Measurements from ENCODE around the gene RIPK3. TPM values are rescaled to one million over a fixed set of nuclear protein-coding genes. Genes with fewer than 3 reads are reported as not detected.

RIPK3 gene
- total and polyA plus RNA-seq, 2 donors from 2014 or later = 5.1 to 19.5 TPM

- no peak overlapping the region for H3K9ac ChIP-seq (ENCODE audit: low read length in 3 of 3)
- DNase-seq (no peak), FAIRE-seq (no peak)
- intact Hi-C loops (cut with DNase I) = loop anchor here (5.0 kb wide), 1 partner anchor 100 kb away; no protein-coding TSS in a partner anchor
- no peak overlapping the region for H3K27ac ChIP-seq (ENCODE audit: low read depth in 2 of 2, low read length in 2 of 2)
- TF ChIP-seq CTCF (IDR thresholded peaks at IDR 0.05; ENCODE audit: borderline replicate concordance, extremely low read depth, insufficient read depth) = no peak
- H3K36me3 ChIP-seq (ENCODE audit: control insufficient read depth in 2 of 3, insufficient read depth in 3 of 3, low read length in 3 of 3) = no peaks in the 10 kb centered on the region
- H3K4me3 ChIP-seq (ENCODE audit: low read length in 3 of 3) = no peak overlapping the region
- H3K9me3 ChIP-seq (ENCODE audit: control insufficient read depth in 2 of 3, insufficient read depth in 1 of 3, low read length in 3 of 3) = no peaks in the 10 kb centered on the region
- H3K27me3 ChIP-seq (ENCODE audit: control insufficient read depth, insufficient read depth, low read length) = peaks cover 12% of the 10 kb centered on the region
- peaks cover 0 to 14% (median 8%) of the 10 kb centered on the region in 3 donors for H3K4me1 ChIP-seq (ENCODE audit: control insufficient read depth in 2 of 3, insufficient read depth in 2 of 3, low read depth in 1 of 3, low read length in 3 of 3)
Measured at GRCh38 chr14:24337144-24337823, 2.5 kb downstream of the RIPK3 start.

GRCh38 chr14:24335461-24336171 is 4.2 kb downstream of the RIPK3 start:
- H3K27me3 ChIP-seq (ENCODE audit: control insufficient read depth, insufficient read depth, low read length) = peaks cover 14% of the 10 kb centered on the region
- no peak for TF ChIP-seq CTCF (IDR thresholded peaks at IDR 0.05; ENCODE audit: borderline replicate concordance, extremely low read depth, insufficient read depth)
- H3K9me3 ChIP-seq (ENCODE audit: control insufficient read depth in 2 of 3, insufficient read depth in 1 of 3, low read length in 3 of 3) = no peaks in the 10 kb centered on the region
- DNase-seq = peak in 4 of 5 donors; percentile 62 to 75 (median 72)
- peak overlapping the region in 1 of 3 donors; percentile 50 for H3K4me3 ChIP-seq (ENCODE audit: low read length in 3 of 3)
- peaks cover 0 to 20% (median 10%) of the 10 kb centered on the region in 3 donors for H3K4me1 ChIP-seq (ENCODE audit: control insufficient read depth in 2 of 3, insufficient read depth in 2 of 3, low read depth in 1 of 3, low read length in 3 of 3)
- intact Hi-C loops (cut with DNase I) = loop anchor here (5.0 kb wide), 1 partner anchor 102 kb away; no protein-coding TSS in a partner anchor
- no peak for FAIRE-seq
- no peak overlapping the region for H3K27ac ChIP-seq (ENCODE audit: low read depth in 2 of 2, low read length in 2 of 2)
- H3K9ac ChIP-seq (ENCODE audit: low read length in 3 of 3) = no peak overlapping the region
- H3K36me3 ChIP-seq (ENCODE audit: control insufficient read depth in 2 of 3, insufficient read depth in 3 of 3, low read length in 3 of 3) = no peaks in the 10 kb centered on the region

- Histone ChIP-seq H3K4me3 (ENCODE audit: low read length in 3 of 3) (peak within 1 kb of the TSS; percentile 46 to 51 (median 50)), H3K36me3 (ENCODE audit: control insufficient read depth in 2 of 3, insufficient read depth in 3 of 3, low read length in 3 of 3) (no peaks in the 10 kb centered on the region), H3K27ac (ENCODE audit: low read depth in 2 of 2, low read length in 2 of 2) (peak within 1 kb of the TSS; percentile 48 to 76), H3K4me1 (ENCODE audit: control insufficient read depth in 2 of 3, insufficient read depth in 2 of 3, low read depth in 1 of 3, low read length in 3 of 3) (peaks cover 0 to 19% (median 10%) of the 10 kb centered on the region in 3 donors), H3K9me3 (ENCODE audit: control insufficient read depth in 2 of 3, insufficient read depth in 1 of 3, low read length in 3 of 3) (no peaks in the 10 kb centered on the region), H3K27me3 (ENCODE audit: control insufficient read depth, insufficient read depth, low read length) (peaks cover 14% of the 10 kb centered on the region), H3K9ac (ENCODE audit: low read length in 3 of 3) (peak within 1 kb of the TSS in 2 of 3 donors; percentile 29 to 55)
- no peak for TF ChIP-seq CTCF (IDR thresholded peaks at IDR 0.05; ENCODE audit: borderline replicate concordance, extremely low read depth, insufficient read depth)
- intact Hi-C loops (cut with DNase I) = loop anchor here (5.0 kb wide), 1 partner anchor 103 kb away; no protein-coding TSS in a partner anchor
- FAIRE-seq (no peak), DNase-seq (peak; percentile 43 to 88 (median 69))
Measured at GRCh38 chr14:24334431-24335291, 5.1 kb downstream of the RIPK3 start, which contains the start of gene ADCY4. ADCY4 (minus strand) TSS chr14:24335071; CDS start chr14:24334652, 419 bp downstream.

Data from kidney (tissue), 14 donors.